Smooth muscle cell (in vitro differentiated cells): ENCODE data around the gene ADGRB3. TPM values are rescaled to one million over a fixed set of nuclear protein-coding genes. Genes with fewer than 3 reads are reported as not detected.

Experiments
- DNase-seq: peaks from one replicate; lab custom pipeline; 2025; ENCODE audit not compliant: unreplicated experiment; lab: John Stamatoyannopoulos, UW
- H2AFZ ChIP-seq: fragments of 200-600 bp; sonication (generic); 2 replicates; pipeline ENCODE4 v1.6.0; 2016; ENCODE audit warnings: antibody characterized with exemption, low read depth, mild to moderate bottlenecking
- H3F3A ChIP-seq: fragments of 200-600 bp; sonication (generic); 2 replicates; pipeline ENCODE4 v1.6.0; 2017; ENCODE audit warnings: antibody characterized with exemption, low read depth
- H3K27ac ChIP-seq: fragments of 200-600 bp; sonication (generic); 2 replicates; pipeline ENCODE4 v1.5.1; 2016; ENCODE audit warnings: low read depth, mild to moderate bottlenecking
- H3K27me3 ChIP-seq: fragments of 200-600 bp; sonication (generic); 2 replicates; pipeline ENCODE4 v1.6.1; 2016; ENCODE audit warnings: low read depth, mild to moderate bottlenecking
- H3K36me3 ChIP-seq: fragments of 200-600 bp; sonication (generic); 2 replicates; pipeline ENCODE4 v1.5.1; 2016; ENCODE audit warnings: low read depth
- H3K4me1 ChIP-seq: fragments of 200-600 bp; sonication (generic); 2 replicates; pipeline ENCODE4 v1.5.1; 2016; ENCODE audit warnings: low read depth
- H3K4me2 ChIP-seq: fragments of 200-600 bp; sonication (generic); 2 replicates; pipeline ENCODE4 v1.6.0; 2016; ENCODE audit warnings: mild to moderate bottlenecking
- H3K4me3 ChIP-seq: fragments of 200-600 bp; sonication (generic); 2 replicates; pipeline ENCODE4 v1.5.1; 2016; ENCODE audit warnings: mild to moderate bottlenecking
- H3K79me2 ChIP-seq: fragments of 200-600 bp; sonication (generic); 2 replicates; pipeline ENCODE4 v1.6.0; 2016; ENCODE audit warnings: low read depth, mild to moderate bottlenecking
- H3K9ac ChIP-seq: fragments of 200-600 bp; sonication (generic); 2 replicates; pipeline ENCODE4 v1.6.0; 2016; ENCODE audit warnings: low read depth
- H3K9me3 ChIP-seq: fragments of 200-600 bp; sonication (generic); replicated peaks from 2 replicates; pipeline ENCODE4 v1.5.1; 2016; ENCODE audit warnings: low read depth
- H4K20me1 ChIP-seq: fragments of 200-600 bp; sonication (generic); 2 replicates; pipeline ENCODE4 v1.6.0; 2016; ENCODE audit warnings: low read depth
- WGBS: methylation state at CpG from one replicate; pipeline ENCODE4 v1.1.7; 2016; ENCODE audit warnings: low lambda C conversion rate; 5-methylcytosine and 5-hydroxymethylcytosine counted together
- polyA plus RNA-seq: library from polyadenylated mRNA; unstranded; fragments of >200 nt; fragmentation: Nextera tagmentation; extraction: Ambion mirVana; gene quantifications from 2 replicates; pipeline ENCODE4 v1.2.1, GENCODE V29; 2016
- total RNA-seq: library from RNA; depleted of rRNA; stranded (reverse); fragments of >200 nt; gene quantifications from 2 replicates; pipeline ENCODE4 v1.2.3, GENCODE V29; 2014
- TF ChIP-seq, protein P1 (sequence below): fragments of 200-600 bp; sonication (generic); IDR thresholded peaks from 2 replicates; pipeline ENCODE4 v1.5.1; 2017; ENCODE audit warnings: borderline replicate concordance, mild to moderate bottlenecking, antibody characterized with exemption; ENCODE audit not compliant: insufficient read depth, poor library complexity, severe bottlenecking

ADGRB3 gene
- total and polyA plus RNA-seq, 2 experiments from 2014 or later = 0.34 to 0.63 TPM

GRCh38 chr6:69398729-69399128, 763.6 kb downstream of the ADGRB3 start:
- Histone ChIP-seq H3K79me2 (no peaks in the 10 kb centered on the region), H3K27ac (no peak overlapping the region), H2AFZ (no peak overlapping the region), H3K4me3 (no peak overlapping the region), H3F3A (no peaks in the 10 kb centered on the region), H3K27me3 (no peaks in the 10 kb centered on the region), H3K4me2 (no peak overlapping the region), H3K4me1 (no peaks in the 10 kb centered on the region), H3K9ac (no peak overlapping the region), H3K36me3 (no peaks in the 10 kb centered on the region), H4K20me1 (no peaks in the 10 kb centered on the region), H3K9me3 (no peaks in the 10 kb centered on the region)
- no peak for DNase-seq
- TF ChIP-seq, protein P1, sequence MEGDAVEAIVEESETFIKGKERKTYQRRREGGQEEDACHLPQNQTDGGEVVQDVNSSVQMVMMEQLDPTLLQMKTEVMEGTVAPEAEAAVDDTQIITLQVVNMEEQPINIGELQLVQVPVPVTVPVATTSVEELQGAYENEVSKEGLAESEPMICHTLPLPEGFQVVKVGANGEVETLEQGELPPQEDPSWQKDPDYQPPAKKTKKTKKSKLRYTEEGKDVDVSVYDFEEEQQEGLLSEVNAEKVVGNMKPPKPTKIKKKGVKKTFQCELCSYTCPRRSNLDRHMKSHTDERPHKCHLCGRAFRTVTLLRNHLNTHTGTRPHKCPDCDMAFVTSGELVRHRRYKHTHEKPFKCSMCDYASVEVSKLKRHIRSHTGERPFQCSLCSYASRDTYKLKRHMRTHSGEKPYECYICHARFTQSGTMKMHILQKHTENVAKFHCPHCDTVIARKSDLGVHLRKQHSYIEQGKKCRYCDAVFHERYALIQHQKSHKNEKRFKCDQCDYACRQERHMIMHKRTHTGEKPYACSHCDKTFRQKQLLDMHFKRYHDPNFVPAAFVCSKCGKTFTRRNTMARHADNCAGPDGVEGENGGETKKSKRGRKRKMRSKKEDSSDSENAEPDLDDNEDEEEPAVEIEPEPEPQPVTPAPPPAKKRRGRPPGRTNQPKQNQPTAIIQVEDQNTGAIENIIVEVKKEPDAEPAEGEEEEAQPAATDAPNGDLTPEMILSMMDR = no peak
- 98% methylated on average over 2 of the region's 2 CpGs for whole genome bisulfite sequencing

DNA sequence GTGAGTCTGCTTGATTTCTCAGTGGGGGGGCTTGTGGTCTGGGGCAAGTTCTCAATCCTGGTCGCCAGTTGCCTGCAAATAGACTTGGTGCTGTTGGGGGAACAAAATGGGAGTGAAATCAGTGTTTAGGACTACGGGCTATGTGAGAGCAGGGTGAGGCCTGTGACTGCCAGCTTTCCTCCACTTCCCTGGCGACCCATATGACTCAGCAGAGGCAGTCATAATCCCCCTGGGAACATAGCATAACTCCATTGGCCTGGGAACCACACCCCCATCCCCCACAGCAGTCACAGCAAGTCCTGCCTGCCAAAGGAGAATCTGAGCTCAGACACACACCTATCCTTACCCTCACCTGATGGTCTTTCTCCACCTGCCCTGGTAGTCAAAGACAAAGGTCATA, 773.8 kb downstream of the ADGRB3 start:
- H3K79me2 ChIP-seq = no peaks in the 10 kb centered on the region
- no peaks in the 10 kb centered on the region for H3K36me3 ChIP-seq

GRCh38 chr6:69416776-69417175, 781.7 kb downstream of the ADGRB3 start:
- Histone ChIP-seq H2AFZ (no peak overlapping the region), H3K36me3 (no peaks in the 10 kb centered on the region), H3K4me2 (no peak overlapping the region), H3F3A (no peaks in the 10 kb centered on the region), H3K9me3 (no peaks in the 10 kb centered on the region), H4K20me1 (no peaks in the 10 kb centered on the region), H3K4me3 (no peak overlapping the region), H3K27me3 (no peaks in the 10 kb centered on the region), H3K79me2 (no peaks in the 10 kb centered on the region), H3K4me1 (no peaks in the 10 kb centered on the region), H3K9ac (no peak overlapping the region), H3K27ac (no peak overlapping the region)
- 89% methylated on average over 2 of the region's 2 CpGs for WGBS
- DNase-seq = no peak
- TF ChIP-seq, protein P1 = no peak

More for the DNA sequence above, 773.8 kb downstream of the ADGRB3 start:
- no peak overlapping the region for H3K4me3 ChIP-seq
- H3K4me2 ChIP-seq = no peak overlapping the region
- 52% methylated on average over 3 of the region's 3 CpGs for WGBS
- H3K9ac ChIP-seq = no peak overlapping the region
- TF ChIP-seq, protein P1 = no peak
- H2AFZ ChIP-seq = no peak overlapping the region
- H4K20me1 ChIP-seq = no peaks in the 10 kb centered on the region
- H3K9me3 ChIP-seq = peaks cover 5% of the 10 kb centered on the region
- no peak overlapping the region for H3K27ac ChIP-seq
- no peaks in the 10 kb centered on the region for H3K4me1 ChIP-seq
- no peaks in the 10 kb centered on the region for H3K27me3 ChIP-seq
- DNase-seq = no peak
- H3F3A ChIP-seq = no peaks in the 10 kb centered on the region

DNA sequence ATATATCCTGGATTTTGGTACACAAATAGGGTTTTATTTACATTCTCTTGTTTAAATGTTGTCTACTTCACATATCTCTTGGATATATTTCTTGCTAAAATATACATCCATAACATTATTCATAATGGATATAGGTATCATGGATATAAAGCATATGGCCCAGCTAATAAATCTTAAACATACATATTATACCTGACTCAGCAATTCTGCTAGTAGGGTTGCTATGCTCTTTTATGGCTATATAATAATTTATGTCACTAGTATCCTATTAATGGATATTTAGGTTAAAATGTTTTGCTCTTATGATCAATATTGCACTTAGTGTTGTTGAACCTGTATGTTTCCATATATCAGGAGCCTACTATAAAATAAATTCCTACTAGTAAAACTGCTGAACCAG, 786.2 kb downstream of the ADGRB3 start:
- Histone ChIP-seq H3K27me3 (no peaks in the 10 kb centered on the region), H3K79me2 (no peaks in the 10 kb centered on the region), H3K27ac (no peak overlapping the region)

More for the DNA sequence above, 786.2 kb downstream of the ADGRB3 start:
- no peaks in the 10 kb centered on the region for H3K9me3 ChIP-seq
- no peaks in the 10 kb centered on the region for H3K4me1 ChIP-seq
- H3K4me3 ChIP-seq = no peak overlapping the region
- H3F3A ChIP-seq = no peaks in the 10 kb centered on the region
- H3K4me2 ChIP-seq = no peak overlapping the region
- H4K20me1 ChIP-seq = no peaks in the 10 kb centered on the region
- no peak overlapping the region for H3K9ac ChIP-seq
- no peaks in the 10 kb centered on the region for H3K36me3 ChIP-seq
- TF ChIP-seq, protein P1 = no peak
- no peak for DNase-seq
- no peak overlapping the region for H2AFZ ChIP-seq
